Panc1 (cell line): Measurements from ENCODE around the gene CCDC169. TPM values are rescaled to one million over a fixed set of nuclear protein-coding genes. Genes with fewer than 3 reads are reported as not detected.

Experiments used
- ATAC-seq: fragments of 200-7000 bp; cut with Tn5 transposase; 2 replicates; pipeline ENCODE4 v1.9.1; 2020; ENCODE audit warnings: mild to moderate bottlenecking, moderate library complexity
- Bru-seq: library from RNA; stranded (reverse); fragments of 400-500 nt; gene quantifications from one replicate; lab custom pipeline; 2021; lab: Mats Ljungman, UMichigan
- BruChase-seq, 2 experiments: library from RNA; stranded (reverse); fragments of 400-500 nt; gene quantifications; one replicate each; lab custom pipeline; 2021; lab: Mats Ljungman, UMichigan
- BruUV-seq: library from RNA; stranded (reverse); fragments of 400-500 nt; replicated peaks from 2 replicates; lab custom pipeline; 2021; lab: Mats Ljungman, UMichigan
- CTCF ChIA-PET: fragments of 300-600 bp; sonication (Branson Sonifier 250); formaldehyde crosslinking; loops from one replicate; lab custom pipeline; 2022; ENCODE audit warnings: antibody characterized with exemption; lab: Charles Lee
- POLR2A ChIA-PET: fragments of 300-600 bp; sonication (Branson Sonifier 250); formaldehyde crosslinking; loops from one replicate; lab custom pipeline; 2022; ENCODE audit warnings: antibody characterized with exemption; lab: Charles Lee
- DNase-seq: peaks from one replicate; pipeline ENCODE4 v3.0.0-alpha.2; 2010; ENCODE audit warnings: low read depth, low spot score
- H3K27ac ChIP-seq: 2 replicates; pipeline ENCODE4 v1.5.1; 2011; ENCODE audit warnings: mild to moderate bottlenecking, low read length, inconsistent platforms
- H3K27me3 ChIP-seq: fragments of 200-500 bp; sonication (Bioruptor generic); 2 replicates; pipeline ENCODE4 v1.6.0; 2014; ENCODE audit warnings: low read length, inconsistent platforms; ENCODE audit not compliant: control insufficient read depth, insufficient read depth
- H3K36me3 ChIP-seq: fragments of 200-500 bp; sonication (Bioruptor generic); 2 replicates; pipeline ENCODE4 v1.5.1; 2014; ENCODE audit warnings: inconsistent platforms, mild to moderate bottlenecking, low read length, moderate library complexity; ENCODE audit not compliant: control insufficient read depth, insufficient read depth
- H3K4me1 ChIP-seq: 2 replicates; pipeline ENCODE4 v1.5.1; 2011; ENCODE audit warnings: inconsistent platforms, mild to moderate bottlenecking, low read length, moderate library complexity; ENCODE audit not compliant: control insufficient read depth, insufficient read depth
- H3K4me3 ChIP-seq, 2 experiments: 2 replicates each; pipeline ENCODE4 v1.5.1; 2011 to 2012; ENCODE audit warnings: low read depth in 2 of 2, low read length in 2 of 2, mild to moderate bottlenecking in 2 of 2, inconsistent platforms in 1 of 2, moderate library complexity in 1 of 2
- H3K9me3 ChIP-seq: fragments of 200-500 bp; sonication (Bioruptor generic); 2 replicates; pipeline ENCODE4 v1.5.1; 2014; ENCODE audit warnings: low read depth, mild to moderate bottlenecking, inconsistent platforms, low read length, moderate library complexity; ENCODE audit not compliant: control insufficient read depth, insufficient read depth
- POLR2AphosphoS5 ChIP-seq: IDR thresholded peaks from 2 replicates; pipeline ENCODE4 v1.6.1; 2012; ENCODE audit warnings: mild to moderate bottlenecking, low read depth, low read length, moderate library complexity
- SIN3A ChIP-seq: IDR thresholded peaks from 2 replicates; pipeline ENCODE4 v1.6.1; 2012; ENCODE audit warnings: low read depth, mild to moderate bottlenecking, low read length, moderate library complexity, borderline replicate concordance; ENCODE audit not compliant: insufficient read depth
- TCF7L2 ChIP-seq: IDR thresholded peaks from 2 replicates; pipeline ENCODE4 v1.6.1; 2011; ENCODE audit warnings: mild to moderate bottlenecking, low read depth, low read length, inconsistent platforms
- in situ Hi-C: cut with HindIII; loops from 2 replicates; pipeline ENCODE4 v1.10.0; 2016; ENCODE audit warnings: low sequenced_read_pairs, low pct_unique_long_range_greater_than_20kb
- intact Hi-C: fragments of 100-400 bp; cut with micrococcal nuclease; formaldehyde crosslinking; loops from one replicate; pipeline ENCODE4 v1.10.0; 2022; ENCODE audit not compliant: unreplicated experiment
- long read RNA-seq: library from polyadenylated mRNA; unstranded; transcript quantifications from one replicate; pipeline ENCODE4 v2.0.0, GENCODE V29; 2021; ENCODE audit not compliant: unreplicated experiment
- polyA plus RNA-seq: library from polyadenylated mRNA; unstranded; fragments of >200 nt; gene quantifications from one replicate; pipeline ENCODE4 v1.2.1, GENCODE V29; 2012; ENCODE audit warnings: missing spikeins; ENCODE audit not compliant: insufficient read length
- total RNA-seq: library from RNA; stranded (reverse); gene quantifications from one replicate; pipeline ENCODE4 v1.2.1, GENCODE V29; 2021; ENCODE audit not compliant: unreplicated experiment
- TF ChIP-seq, protein P1 (sequence below): fragments of 450-650 bp; IDR thresholded peaks from 2 replicates; pipeline ENCODE4 v1.5.1; 2017; ENCODE audit warnings: mild to moderate bottlenecking
- TF ChIP-seq, protein P2 (sequence below), 2 experiments: IDR thresholded peaks; 2 replicates each; pipeline ENCODE4 v1.6.1; 2011 to 2012; ENCODE audit warnings: low read depth in 2 of 2, control low read depth in 1 of 2, low read length in 1 of 2, mild to moderate bottlenecking in 1 of 2, moderate library complexity in 1 of 2; ENCODE audit not compliant: insufficient read depth in 1 of 2

CCDC169 gene
- total RNA-seq (2.3 TPM), Bru-seq, nascent RNA (percentile 28 among the genes with signal in this experiment), BruChase-seq, experiment 1, labeled RNA remaining after a 2-hour chase (percentile 54 among the genes with signal in this experiment), BruChase-seq, experiment 2, labeled RNA remaining after a 6-hour chase (percentile 58 among the genes with signal in this experiment)
- polyA plus RNA-seq = 0.29 TPM
- long read RNA-seq, partial matches to known transcripts = 0 of 3 reads
- long read RNA-seq, other reads (novel, unspliced or antisense) = 0 of 3 reads

DNA sequence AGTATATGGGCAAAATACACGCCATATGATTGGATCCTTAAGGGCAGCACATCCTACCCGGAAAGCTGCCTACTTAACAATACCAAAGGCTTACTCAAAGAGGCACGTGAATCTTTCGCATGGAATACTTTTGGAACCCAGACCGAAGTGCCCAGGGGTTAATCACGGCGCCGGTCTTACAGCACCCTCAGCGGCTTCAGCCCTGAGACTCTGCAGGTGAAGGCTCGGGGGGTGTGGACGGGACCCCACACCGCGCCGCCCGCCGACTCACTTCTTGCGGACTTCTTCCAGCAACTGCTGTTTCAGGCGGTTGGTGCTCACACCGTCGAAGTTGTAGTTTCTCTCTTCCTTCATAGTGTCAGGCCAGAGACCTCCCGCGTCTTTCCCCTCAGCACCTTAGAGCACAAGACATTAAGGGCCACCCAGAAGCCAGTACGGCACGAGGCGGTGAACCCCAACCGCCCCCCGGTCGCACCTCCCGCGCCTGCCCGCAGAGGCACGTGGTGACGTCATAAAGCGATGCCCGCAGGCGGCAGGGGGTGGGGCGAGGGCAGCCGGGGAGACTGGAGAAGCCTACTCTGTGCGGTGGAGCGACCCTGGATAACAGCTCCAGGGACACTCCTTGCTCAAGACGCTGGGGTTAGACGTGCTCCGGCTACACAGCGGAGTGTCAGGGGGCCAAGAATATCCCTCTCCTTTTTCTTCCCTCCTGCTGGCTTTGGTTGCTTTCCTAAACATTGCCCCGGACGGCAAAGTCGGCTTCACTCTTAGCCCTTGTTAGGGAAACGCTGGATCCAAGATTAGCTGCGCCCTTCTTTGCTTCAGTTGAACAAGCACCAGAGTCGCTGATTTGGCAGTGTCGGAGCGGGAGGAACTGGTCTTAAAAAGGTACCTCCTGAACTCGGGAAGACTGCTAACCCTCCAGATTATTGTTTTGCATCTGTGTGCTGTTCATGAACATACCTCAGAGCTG is at the start of gene CCDC169:
CCDC169 (minus strand) TSS at position 449 of the 973 bp plus-strand sequence; CDS start at position 354, 95 bp downstream.
- ATAC-seq (peak; percentile 97), DNase-seq (no peak)
- in situ Hi-C loops (no loop called here), intact Hi-C loops (no loop called here)
- CTCF ChIA-PET = no interaction called here
- 0 out of 2 replicates have a peak, but pooled peaks cover 3% of the 10 kb centered on the region for H3K4me1 ChIP-seq
- H3K4me3 ChIP-seq = peak within 1 kb of the TSS; percentile 63 to 82
- H3K36me3 ChIP-seq = no peaks in the 10 kb centered on the region
- H3K27me3 ChIP-seq = no peaks in the 10 kb centered on the region
- peak; percentile 71 for TF ChIP-seq TCF7L2
- no peak for TF ChIP-seq POLR2AphosphoS5
- TF ChIP-seq, protein P1, sequence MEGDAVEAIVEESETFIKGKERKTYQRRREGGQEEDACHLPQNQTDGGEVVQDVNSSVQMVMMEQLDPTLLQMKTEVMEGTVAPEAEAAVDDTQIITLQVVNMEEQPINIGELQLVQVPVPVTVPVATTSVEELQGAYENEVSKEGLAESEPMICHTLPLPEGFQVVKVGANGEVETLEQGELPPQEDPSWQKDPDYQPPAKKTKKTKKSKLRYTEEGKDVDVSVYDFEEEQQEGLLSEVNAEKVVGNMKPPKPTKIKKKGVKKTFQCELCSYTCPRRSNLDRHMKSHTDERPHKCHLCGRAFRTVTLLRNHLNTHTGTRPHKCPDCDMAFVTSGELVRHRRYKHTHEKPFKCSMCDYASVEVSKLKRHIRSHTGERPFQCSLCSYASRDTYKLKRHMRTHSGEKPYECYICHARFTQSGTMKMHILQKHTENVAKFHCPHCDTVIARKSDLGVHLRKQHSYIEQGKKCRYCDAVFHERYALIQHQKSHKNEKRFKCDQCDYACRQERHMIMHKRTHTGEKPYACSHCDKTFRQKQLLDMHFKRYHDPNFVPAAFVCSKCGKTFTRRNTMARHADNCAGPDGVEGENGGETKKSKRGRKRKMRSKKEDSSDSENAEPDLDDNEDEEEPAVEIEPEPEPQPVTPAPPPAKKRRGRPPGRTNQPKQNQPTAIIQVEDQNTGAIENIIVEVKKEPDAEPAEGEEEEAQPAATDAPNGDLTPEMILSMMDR = no peak
- TF ChIP-seq, protein P2, sequence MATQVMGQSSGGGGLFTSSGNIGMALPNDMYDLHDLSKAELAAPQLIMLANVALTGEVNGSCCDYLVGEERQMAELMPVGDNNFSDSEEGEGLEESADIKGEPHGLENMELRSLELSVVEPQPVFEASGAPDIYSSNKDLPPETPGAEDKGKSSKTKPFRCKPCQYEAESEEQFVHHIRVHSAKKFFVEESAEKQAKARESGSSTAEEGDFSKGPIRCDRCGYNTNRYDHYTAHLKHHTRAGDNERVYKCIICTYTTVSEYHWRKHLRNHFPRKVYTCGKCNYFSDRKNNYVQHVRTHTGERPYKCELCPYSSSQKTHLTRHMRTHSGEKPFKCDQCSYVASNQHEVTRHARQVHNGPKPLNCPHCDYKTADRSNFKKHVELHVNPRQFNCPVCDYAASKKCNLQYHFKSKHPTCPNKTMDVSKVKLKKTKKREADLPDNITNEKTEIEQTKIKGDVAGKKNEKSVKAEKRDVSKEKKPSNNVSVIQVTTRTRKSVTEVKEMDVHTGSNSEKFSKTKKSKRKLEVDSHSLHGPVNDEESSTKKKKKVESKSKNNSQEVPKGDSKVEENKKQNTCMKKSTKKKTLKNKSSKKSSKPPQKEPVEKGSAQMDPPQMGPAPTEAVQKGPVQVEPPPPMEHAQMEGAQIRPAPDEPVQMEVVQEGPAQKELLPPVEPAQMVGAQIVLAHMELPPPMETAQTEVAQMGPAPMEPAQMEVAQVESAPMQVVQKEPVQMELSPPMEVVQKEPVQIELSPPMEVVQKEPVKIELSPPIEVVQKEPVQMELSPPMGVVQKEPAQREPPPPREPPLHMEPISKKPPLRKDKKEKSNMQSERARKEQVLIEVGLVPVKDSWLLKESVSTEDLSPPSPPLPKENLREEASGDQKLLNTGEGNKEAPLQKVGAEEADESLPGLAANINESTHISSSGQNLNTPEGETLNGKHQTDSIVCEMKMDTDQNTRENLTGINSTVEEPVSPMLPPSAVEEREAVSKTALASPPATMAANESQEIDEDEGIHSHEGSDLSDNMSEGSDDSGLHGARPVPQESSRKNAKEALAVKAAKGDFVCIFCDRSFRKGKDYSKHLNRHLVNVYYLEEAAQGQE (IDR thresholded peaks at IDR 0.05; ENCODE audit: insufficient read depth in 1 of 2, low read depth in 2 of 2, low read length in 1 of 2) = no peak
- no peaks in the 10 kb centered on the region for H3K9me3 ChIP-seq
- BruUV-seq = TSS peak; percentile 80
- POLR2A ChIA-PET = no interaction called here
- H3K27ac ChIP-seq = peak within 1 kb of the TSS; percentile 74

DNA sequence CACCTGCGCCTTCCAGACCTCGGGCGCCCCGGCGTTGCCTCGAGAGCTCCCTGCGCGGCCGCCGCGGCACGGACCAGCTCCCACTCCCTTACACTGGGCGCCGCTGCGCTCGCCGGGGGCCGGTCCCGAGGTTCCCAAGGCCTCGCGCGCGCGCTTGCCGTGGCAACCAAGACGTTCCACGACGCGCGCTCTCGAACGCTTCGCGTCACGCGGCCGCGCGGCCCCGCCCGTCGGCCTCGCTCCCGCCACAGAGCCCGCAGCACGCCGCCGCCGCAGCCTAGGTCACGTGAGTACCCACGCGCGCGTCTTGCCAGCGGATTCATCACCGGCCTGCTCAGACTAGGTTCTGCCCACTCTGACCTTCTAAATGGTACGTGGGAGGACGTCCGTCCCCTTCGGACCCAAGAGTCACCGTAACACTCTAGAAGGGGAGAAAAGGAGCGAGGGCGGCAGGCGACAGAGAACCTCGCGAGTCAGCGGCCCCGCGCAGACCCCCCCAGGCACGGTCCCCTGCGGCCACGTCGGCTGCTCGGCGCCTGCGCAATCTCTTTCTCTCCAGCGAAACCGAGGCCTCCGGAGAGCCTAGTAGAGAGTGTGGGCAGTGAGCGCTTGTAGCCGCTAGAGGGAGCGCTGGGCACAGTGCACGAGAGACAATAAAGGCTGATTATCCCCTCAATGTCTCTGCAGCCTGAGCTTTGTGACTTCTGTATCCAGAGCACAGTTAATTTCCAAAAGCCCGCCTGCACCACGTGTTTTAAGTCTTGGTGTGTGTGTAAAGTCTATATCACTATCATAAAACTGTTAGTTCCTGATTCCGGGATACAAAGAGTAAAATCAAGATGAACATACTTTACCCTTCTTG is 48.8 kb upstream of the CCDC169 start, which contains the start of gene SPART:
SPART (minus strand) TSS at position 173 of the 862 bp plus-strand sequence. CDS start 10,564 bp downstream, outside the sequence.
- no peaks in the 10 kb centered on the region for H3K27me3 ChIP-seq
- peak within 1 kb of the TSS; percentile 90 for H3K27ac ChIP-seq
- H3K36me3 ChIP-seq = no peaks in the 10 kb centered on the region
- intact Hi-C loops = no loop called here
- no peaks in the 10 kb centered on the region for H3K9me3 ChIP-seq
- peaks cover 4% of the 10 kb centered on the region; the same call in 1 of the 2 replicates for H3K4me1 ChIP-seq
- ChIA-PET CTCF (interaction anchor here (0.6 to 0.7 kb wide), 2 partner anchors 390 to 495 kb away, joined by 3 read pairs; no protein-coding TSS in a partner anchor), POLR2A (no interaction called here)
- in situ Hi-C loops = no loop called here
- ATAC-seq (peak; percentile 93), DNase-seq (peak; percentile 70)
- TF ChIP-seq, protein P1 = peak; percentile 95
- no peak for TF ChIP-seq POLR2AphosphoS5
- TF ChIP-seq TCF7L2 = no peak
- TF ChIP-seq SIN3A = no peak
- TF ChIP-seq, protein P2 (IDR thresholded peaks at IDR 0.05; ENCODE audit: insufficient read depth in 1 of 2, low read depth in 2 of 2, low read length in 1 of 2) = no peak
- H3K4me3 ChIP-seq = peak within 1 kb of the TSS; percentile 72 to 81
- BruUV-seq = no TSS peak
